Glutamatergic neuron (in vitro differentiated cells): ENCODE measurements around the gene ASIC4. TPM values are rescaled to one million over a fixed set of nuclear protein-coding genes. Genes with fewer than 3 reads are reported as not detected.

Experiments used
- DNase-seq: peaks from one replicate; pipeline ENCODE4 v3.0.0; 2022
- H3K27ac Mint-ChIP-seq: one replicate; pipeline ENCODE4 v1.8.0; 2020; ENCODE audit warnings: mild to moderate bottlenecking, mixed read lengths, inconsistent platforms; ENCODE audit not compliant: unreplicated experiment
- H3K27me3 Mint-ChIP-seq: one replicate; pipeline ENCODE4 v1.8.0; 2020; ENCODE audit warnings: mild to moderate bottlenecking, moderate library complexity, mixed read lengths, inconsistent platforms; ENCODE audit not compliant: unreplicated experiment
- H3K36me3 Mint-ChIP-seq: one replicate; pipeline ENCODE4 v1.8.0; 2020; ENCODE audit warnings: mild to moderate bottlenecking, mixed read lengths, inconsistent platforms; ENCODE audit not compliant: unreplicated experiment
- H3K4me1 Mint-ChIP-seq: one replicate; pipeline ENCODE4 v1.8.0; 2020; ENCODE audit warnings: mild to moderate bottlenecking, low read depth, mixed read lengths, inconsistent platforms; ENCODE audit not compliant: unreplicated experiment
- H3K4me3 Mint-ChIP-seq: one replicate; pipeline ENCODE4 v1.8.0; 2020; ENCODE audit warnings: mild to moderate bottlenecking, mixed read lengths, inconsistent platforms; ENCODE audit not compliant: unreplicated experiment
- H3K9me3 Mint-ChIP-seq: one replicate; pipeline ENCODE4 v1.8.0; 2020; ENCODE audit warnings: mild to moderate bottlenecking, moderate library complexity, mixed read lengths, inconsistent platforms; ENCODE audit not compliant: unreplicated experiment
- CTCF ChIP-seq: fragments of 200-600 bp; sonication (generic); IDR thresholded peaks from one replicate; pipeline ENCODE4 v1.5.0; 2021; ENCODE audit not compliant: partially characterized antibody, unreplicated experiment
- total RNA-seq: library from RNA; stranded (reverse); fragmentation: NEBNext Ultra II Directional; extraction: Animal tissue kit (Norgen Biotek cat#: 25700); gene quantifications from one replicate; pipeline ENCODE4 v1.2.1, GENCODE V29; 2021; ENCODE audit not compliant: unreplicated experiment

ASIC4 gene
- total RNA-seq, 1 donor from 2014 or later, result 5.4 TPM

DNA sequence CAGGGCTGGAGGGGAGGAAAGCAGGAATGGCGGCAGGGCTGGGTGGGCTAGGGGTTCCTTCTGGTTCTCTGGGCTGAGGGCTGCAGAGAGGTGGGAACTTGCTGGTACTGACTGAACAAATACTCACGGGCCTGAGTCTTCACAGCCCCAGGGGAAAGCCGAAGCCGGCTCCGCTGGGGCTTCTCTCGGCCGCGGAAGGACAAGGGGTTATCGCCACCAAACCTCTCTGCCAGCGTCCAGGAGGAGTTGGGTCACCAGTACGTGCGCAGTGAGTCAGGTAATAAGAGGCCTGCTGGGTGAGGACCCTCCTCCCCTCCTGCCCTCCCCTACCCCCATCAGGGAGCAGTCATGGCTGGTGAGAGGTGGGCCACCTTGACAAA, 29.1 kb upstream of the ASIC4 start:
- no peaks in the 10 kb centered on the region for H3K36me3 Mint-ChIP-seq
- no peak for TF ChIP-seq CTCF
- peaks cover 17% of the 10 kb centered on the region for H3K27me3 Mint-ChIP-seq
- H3K27ac Mint-ChIP-seq, result no peak overlapping the region
- peak overlapping the region; percentile 49 for H3K4me3 Mint-ChIP-seq
- no peak for DNase-seq
- peaks cover 5% of the 10 kb centered on the region for H3K9me3 Mint-ChIP-seq
- H3K4me1 Mint-ChIP-seq, result peaks cover 20% of the 10 kb centered on the region

DNA sequence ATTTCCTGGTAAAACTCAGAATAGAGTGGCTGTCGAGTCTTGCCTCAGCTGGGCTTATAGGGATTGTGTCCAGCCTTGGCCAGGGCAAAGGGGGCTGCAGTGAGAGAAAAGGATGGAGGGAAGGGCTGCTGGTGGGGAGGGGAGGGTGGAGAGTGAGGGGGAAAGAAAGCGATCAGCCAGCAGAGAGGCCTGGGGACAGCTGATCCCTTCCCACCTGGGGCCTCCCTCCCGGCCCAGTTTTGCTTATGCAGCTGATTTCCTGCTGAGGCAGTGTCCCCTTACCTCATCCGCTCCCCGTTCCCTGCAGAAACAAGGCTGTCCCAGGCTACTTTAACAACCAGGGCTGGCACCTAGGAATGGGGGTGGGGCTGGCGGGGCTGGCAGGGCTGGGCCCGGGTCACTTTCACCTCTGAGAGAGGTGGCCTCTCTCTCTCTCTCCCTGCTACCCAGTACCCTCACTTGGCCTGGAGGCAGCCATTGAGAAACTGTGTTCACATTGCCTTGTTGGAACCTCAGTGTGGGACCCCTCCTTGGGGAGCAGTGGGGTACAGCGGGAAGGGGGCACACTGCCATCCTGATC, 27.8 kb upstream of the ASIC4 start:
- Mint-ChIP-seq H3K36me3 (no peaks in the 10 kb centered on the region), H3K27me3 (peaks cover 12% of the 10 kb centered on the region), H3K9me3 (peaks cover 5% of the 10 kb centered on the region), H3K27ac (no peak overlapping the region), H3K4me3 (no peak overlapping the region), H3K4me1 (peaks cover 19% of the 10 kb centered on the region)
- peak; percentile 64 for DNase-seq
- TF ChIP-seq CTCF, result no peak

GRCh38 chr2:219488149-219488843, 26.0 kb upstream of the ASIC4 start:
- peaks cover 16% of the 10 kb centered on the region for H3K4me1 Mint-ChIP-seq

GRCh38 chr2:219488844-219489194, 25.5 kb upstream of the ASIC4 start:
- no peaks in the 10 kb centered on the region for H3K36me3 Mint-ChIP-seq
- H3K27ac Mint-ChIP-seq, result no peak overlapping the region
- H3K4me1 Mint-ChIP-seq, result peaks cover 16% of the 10 kb centered on the region
- H3K9me3 Mint-ChIP-seq, result peaks cover 3% of the 10 kb centered on the region
- no peak overlapping the region for H3K4me3 Mint-ChIP-seq
- DNase-seq, result no peak
- no peak for TF ChIP-seq CTCF
- peaks cover 20% of the 10 kb centered on the region for H3K27me3 Mint-ChIP-seq

More at GRCh38 chr2:219488149-219488843, 26.0 kb upstream of the ASIC4 start:
- Mint-ChIP-seq H3K36me3 (no peaks in the 10 kb centered on the region), H3K27me3 (peaks cover 20% of the 10 kb centered on the region), H3K27ac (no peak overlapping the region), H3K4me3 (no peak overlapping the region), H3K9me3 (peaks cover 3% of the 10 kb centered on the region)
- TF ChIP-seq CTCF, result no peak
- DNase-seq, result no peak

DNA sequence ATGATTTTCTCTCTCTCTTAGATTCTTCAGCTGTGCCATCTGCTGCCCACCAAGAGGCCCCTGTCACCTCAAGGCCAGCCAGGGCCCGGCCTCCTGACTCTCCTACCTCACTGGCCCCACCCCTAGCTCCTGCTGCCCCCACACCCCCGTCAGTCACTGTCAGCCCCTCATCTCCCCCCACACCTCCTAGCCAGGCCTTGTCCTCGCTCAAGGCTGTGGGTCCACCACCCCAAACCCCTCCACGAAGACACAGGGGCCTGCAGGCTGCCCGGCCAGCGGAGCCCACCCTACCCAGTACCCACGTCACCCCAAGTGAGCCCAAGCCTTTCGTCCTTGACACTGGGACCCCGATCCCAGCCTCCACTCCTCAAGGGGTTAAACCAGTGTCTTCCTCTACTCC, 25.0 kb upstream of the ASIC4 start:
- Mint-ChIP-seq H3K4me3 (no peak overlapping the region), H3K9me3 (peaks cover 3% of the 10 kb centered on the region), H3K27me3 (peaks cover 18% of the 10 kb centered on the region), H3K27ac (no peak overlapping the region), H3K4me1 (peaks cover 16% of the 10 kb centered on the region), H3K36me3 (no peaks in the 10 kb centered on the region)
- no peak for DNase-seq
- no peak for TF ChIP-seq CTCF
